GM18526 (cell line): ENCODE results near the gene EQTN.

Experiments
- POLR2A ChIP-seq: IDR thresholded peaks from 3 replicates; pipeline ENCODE4 v1.6.1; 2011; ENCODE audit not compliant: insufficient read length; ENCODE audit errors: extremely low read depth

The EQTN gene

DNA sequence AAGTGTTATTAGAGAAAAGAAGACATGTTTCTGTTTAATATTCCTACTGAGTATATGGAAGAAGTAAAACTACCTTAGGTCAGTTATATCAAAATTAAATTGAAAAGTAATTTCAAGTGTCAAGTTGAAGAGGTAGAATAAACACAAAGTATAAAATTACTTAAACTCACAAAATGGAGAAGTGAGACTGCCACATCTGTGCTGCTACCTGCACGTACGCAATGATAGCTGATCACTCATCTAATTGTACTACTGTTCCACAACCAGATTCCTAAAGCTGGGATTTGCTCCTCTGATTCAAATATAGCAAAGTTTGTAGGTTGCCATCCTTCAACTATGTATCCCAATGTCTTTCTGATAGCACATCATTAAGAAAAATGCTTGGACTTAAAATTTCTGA lies 24.8 kb downstream of the EQTN start:
- TF ChIP-seq POLR2A = no peak

DNA sequence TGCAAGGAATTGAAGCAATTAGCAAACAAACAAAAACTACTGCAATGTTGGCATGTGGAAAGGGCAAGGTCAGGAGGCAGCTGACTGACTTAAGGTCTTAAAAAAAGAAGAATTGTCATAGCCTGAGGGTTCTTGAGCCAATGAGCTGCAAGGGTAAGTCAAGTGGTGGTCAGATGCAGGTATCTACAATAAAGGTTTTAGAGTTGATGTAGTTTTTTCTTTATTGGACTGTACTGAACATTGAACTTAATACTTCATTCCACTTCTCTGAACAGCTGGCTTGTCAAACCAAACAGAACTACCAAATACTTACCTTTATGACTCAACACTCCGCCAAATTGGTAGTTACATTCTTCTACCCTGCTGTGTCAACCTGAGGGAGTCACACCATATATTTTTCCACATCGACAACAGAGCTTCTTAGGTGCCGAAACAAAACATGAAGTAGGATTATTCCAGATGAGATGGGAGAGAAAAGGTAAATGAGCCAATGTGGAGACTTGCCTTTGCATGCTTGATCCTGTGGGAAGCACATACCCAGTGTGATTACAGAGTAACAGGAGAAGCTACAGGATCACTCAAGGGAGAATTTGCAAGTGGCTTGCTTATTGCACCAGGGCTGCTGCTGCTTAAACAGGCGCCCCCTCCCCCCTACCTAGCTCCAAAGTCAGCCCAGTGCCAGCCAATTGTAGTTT lies 35.3 kb downstream of the EQTN start:
- no peak for TF ChIP-seq POLR2A

DNA sequence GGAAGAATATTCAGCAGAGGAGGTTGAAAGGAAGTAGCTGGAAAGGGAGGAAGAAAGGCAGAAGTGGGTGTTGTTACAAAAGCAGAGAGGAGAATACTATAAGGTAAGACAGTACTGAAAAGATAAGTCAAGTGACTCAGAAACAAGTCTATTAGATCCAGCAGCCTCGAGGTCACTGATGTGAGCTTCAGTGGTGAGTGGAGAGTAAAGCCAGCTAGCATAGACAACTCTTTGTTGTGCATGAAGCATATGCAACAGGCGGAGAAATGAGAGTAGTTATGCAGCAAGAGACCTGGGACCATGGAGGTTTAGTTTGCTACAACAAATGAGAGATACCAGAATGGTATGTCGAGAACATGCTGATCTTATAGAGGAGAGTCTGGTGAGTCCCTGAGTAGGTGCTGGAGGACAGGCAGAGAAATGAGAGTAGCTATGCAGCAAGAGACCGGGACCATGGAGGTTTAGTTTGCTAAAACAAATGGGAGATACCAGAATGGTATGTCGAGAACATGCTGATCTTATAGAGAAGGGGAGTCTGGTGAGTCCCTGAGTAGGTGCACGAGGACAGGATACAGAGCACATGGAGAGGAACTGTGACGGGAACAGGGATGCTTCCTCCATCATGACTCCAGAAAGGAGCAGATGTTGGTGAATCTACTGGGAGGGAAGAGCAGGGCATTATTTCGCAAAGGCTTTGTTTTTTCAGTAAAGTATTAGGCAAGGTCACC lies 36.0 kb downstream of the EQTN start:
- no peak for TF ChIP-seq POLR2A

DNA sequence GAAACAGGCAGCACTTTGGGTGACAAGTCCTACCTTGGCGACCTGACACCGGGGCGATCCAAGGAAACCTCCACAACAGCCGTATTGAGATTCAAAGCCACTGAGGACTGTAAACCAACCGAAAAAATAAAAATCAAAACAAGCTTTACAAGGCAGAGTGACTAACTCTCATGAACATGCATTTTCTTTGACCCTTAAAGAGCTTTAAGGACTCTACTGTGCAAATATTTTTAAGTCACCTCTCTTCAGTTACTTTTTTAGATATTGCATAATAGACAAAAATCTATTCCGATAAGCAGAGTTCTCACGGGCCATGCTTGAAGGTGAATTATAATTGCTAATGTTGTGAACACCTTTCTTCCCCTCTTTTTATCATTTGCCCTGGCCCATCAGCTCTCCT lies 38.3 kb downstream of the EQTN start:
- no peak for TF ChIP-seq POLR2A

DNA sequence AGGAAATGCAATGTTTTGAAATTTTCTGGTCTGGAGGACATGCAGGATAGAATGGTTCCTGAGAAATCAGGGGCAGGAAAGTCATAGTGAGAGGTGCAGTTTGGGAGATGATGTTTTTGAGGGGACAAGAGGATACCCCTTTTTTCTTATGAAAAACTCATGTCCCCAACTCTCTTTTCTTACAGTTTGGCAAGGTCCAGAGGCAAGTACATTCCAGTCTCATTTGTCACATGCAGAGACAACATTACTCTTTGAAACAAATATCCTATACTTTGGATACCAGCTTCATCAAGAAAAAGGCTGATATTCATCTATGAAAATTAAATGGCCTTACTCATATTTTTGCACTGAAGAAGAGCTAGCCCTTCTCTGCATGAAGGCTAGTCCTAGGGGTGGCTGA lies 48.2 kb downstream of the EQTN start:
- no peak for TF ChIP-seq POLR2A

DNA sequence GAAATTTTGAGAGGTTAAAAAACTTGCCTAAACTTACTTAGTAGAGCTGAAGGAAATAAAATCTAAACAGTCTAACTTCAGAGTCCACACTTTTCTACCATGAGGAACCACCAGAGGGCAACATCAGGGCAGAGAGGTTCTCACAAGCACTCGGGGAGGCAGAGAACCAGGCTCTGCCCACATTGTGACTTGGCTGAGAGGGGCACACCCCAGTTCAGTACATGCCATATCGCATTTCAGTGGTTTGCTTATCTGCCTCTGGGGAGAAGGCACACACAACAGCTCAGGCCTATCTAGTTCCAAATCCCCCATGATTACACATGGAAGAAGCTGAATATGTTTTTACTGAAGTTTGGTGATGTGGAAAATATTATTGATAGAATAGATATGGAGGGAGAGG lies 49.2 kb downstream of the EQTN start:
- no peak for TF ChIP-seq POLR2A
